Neutrophil (primary cell): ENCODE data around the gene SENP3.

Experiments
- H3K27ac ChIP-seq: fragments of 200-600 bp; sonication (generic); 2 replicates; pipeline ENCODE4 v1.5.1; 2016; ENCODE audit warnings: mild to moderate bottlenecking, moderate library complexity
- H3K27me3 ChIP-seq: fragments of 200-600 bp; sonication (generic); 2 replicates; pipeline ENCODE4 v1.6.0; 2016; ENCODE audit warnings: mild to moderate bottlenecking
- H3K36me3 ChIP-seq: fragments of 200-600 bp; sonication (generic); 2 replicates; pipeline ENCODE4 v1.5.1; 2017
- H3K4me1 ChIP-seq, 2 experiments: fragments of 200-600 bp in 1 of 2; sonication (generic) in 1 of 2; 1 replicate in 1 of 2; 2 replicates in 1 of 2; pipeline versions ENCODE4 v1.5.1 to v1.6.1; 2013 to 2016; ENCODE audit warnings: low read depth in 1 of 2, low read length in 1 of 2, mild to moderate bottlenecking in 1 of 2, moderate library complexity in 1 of 2; ENCODE audit not compliant: control insufficient read depth in 1 of 2, insufficient read depth in 1 of 2
- H3K4me3 ChIP-seq, 2 experiments: fragments of 200-600 bp in 1 of 2; sonication (generic) in 1 of 2; 1 replicate in 1 of 2; 2 replicates in 1 of 2; pipeline ENCODE4 v1.5.1; 2013 to 2016; ENCODE audit warnings: low read depth in 1 of 2, low read length in 1 of 2, mild to moderate bottlenecking in 1 of 2, moderate library complexity in 1 of 2
- H3K9me3 ChIP-seq: fragments of 200-600 bp; sonication (generic); 2 replicates; pipeline ENCODE4 v1.5.1; 2016
- TF ChIP-seq, protein P1 (sequence below): fragments of 200-600 bp; sonication (generic); IDR thresholded peaks from 2 replicates; pipeline ENCODE4 v1.5.1; 2016; ENCODE audit warnings: antibody characterized with exemption

Gene SENP3

DNA sequence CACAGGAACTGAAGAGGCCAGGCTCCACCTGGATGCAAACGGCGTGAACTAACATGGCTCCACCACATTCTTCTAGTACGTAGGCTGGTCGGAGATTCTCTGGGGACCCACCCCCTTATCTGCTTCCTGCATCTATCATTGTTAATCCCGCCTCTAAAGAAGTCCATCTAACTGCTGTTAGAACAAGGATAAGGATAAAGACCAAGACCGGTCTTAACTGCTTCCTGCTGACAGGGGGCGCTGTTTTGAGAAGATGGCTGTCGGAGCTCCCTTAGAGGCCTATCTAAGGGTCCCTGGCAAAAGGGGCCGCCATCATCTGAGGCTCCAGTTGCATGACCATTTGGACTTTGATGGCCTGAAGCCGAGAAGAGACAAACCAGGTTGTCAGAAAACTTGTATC lies 38.7 kb upstream of the SENP3 start:
- Histone ChIP-seq H3K36me3 (no peaks in the 10 kb centered on the region), H3K9me3 (peaks cover under 1% of the 10 kb centered on the region), H3K27me3 (no peaks in the 10 kb centered on the region), H3K27ac (no peak overlapping the region), H3K4me3 (no peak overlapping the region), H3K4me1 (no peaks in the 10 kb centered on the region)
- TF ChIP-seq, protein P1, sequence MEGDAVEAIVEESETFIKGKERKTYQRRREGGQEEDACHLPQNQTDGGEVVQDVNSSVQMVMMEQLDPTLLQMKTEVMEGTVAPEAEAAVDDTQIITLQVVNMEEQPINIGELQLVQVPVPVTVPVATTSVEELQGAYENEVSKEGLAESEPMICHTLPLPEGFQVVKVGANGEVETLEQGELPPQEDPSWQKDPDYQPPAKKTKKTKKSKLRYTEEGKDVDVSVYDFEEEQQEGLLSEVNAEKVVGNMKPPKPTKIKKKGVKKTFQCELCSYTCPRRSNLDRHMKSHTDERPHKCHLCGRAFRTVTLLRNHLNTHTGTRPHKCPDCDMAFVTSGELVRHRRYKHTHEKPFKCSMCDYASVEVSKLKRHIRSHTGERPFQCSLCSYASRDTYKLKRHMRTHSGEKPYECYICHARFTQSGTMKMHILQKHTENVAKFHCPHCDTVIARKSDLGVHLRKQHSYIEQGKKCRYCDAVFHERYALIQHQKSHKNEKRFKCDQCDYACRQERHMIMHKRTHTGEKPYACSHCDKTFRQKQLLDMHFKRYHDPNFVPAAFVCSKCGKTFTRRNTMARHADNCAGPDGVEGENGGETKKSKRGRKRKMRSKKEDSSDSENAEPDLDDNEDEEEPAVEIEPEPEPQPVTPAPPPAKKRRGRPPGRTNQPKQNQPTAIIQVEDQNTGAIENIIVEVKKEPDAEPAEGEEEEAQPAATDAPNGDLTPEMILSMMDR: peak; percentile 77

DNA sequence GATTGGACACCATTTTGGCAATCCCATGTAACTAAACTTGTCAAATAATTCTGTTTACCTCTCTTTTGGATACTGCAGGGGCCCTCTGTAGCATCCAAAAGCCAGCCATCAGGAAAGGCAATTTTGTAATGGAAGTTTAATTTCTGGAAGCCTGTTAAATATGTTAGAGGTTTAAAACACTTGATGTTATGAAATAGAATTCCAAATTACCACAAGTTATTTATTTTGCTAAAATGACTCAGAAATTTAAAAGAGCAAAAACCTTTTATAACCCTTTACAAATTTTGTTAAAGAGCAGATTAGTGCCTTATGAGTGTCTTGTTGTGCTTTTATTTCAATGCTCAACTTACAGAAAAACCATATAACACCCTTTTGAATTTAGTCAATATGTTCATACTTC lies 32.9 kb upstream of the SENP3 start:
- Histone ChIP-seq H3K4me3 (no peak overlapping the region), H3K27ac (no peak overlapping the region), H3K36me3 (no peaks in the 10 kb centered on the region), H3K4me1 (no peaks in the 10 kb centered on the region), H3K27me3 (no peaks in the 10 kb centered on the region), H3K9me3 (peaks cover 20% of the 10 kb centered on the region)
- TF ChIP-seq, protein P1: no peak

DNA sequence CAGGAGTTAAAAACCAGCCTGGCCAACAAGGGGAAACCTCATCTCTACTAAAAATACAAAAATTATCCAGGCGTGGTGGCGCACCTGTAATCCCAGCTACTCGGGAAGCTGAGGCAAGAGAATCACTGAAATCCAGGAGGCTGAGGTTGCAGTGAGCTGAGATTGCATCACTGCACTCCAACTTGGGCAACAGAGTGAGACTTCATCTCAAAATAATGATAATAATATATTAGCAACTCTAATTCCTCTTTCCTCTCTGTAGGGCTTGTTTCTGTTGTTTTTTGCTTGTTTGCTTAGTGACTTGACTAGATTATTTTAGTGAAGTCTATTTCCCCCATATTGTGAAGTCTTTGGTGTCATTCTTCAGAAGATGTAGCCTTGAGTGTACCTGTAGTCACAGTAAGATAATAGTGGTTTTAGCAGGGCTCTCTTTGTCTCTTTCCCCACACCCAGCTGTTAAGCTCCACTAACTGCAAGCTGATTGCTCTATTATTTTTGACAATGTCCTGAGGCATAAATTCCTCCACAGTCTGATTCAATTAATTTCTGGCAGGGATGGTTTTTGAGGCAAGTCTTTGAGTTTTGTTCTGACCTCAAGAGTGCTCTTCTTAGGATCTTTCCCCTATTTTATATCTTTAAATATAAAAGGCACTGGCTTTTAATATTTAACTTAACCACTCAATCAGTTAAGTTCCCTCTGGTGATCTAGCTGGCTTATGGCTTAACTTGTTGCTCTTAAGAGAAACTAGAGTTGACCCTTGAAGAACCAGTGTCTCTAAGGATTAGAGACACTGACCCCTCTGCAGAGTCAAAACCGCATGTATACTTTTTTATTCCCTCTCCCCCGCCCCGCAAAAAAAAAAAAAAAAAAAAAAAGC lies 31.5 kb upstream of the SENP3 start:
- TF ChIP-seq, protein P1: no peak
- H3K27me3 ChIP-seq: no peaks in the 10 kb centered on the region
- no peak overlapping the region for H3K27ac ChIP-seq
- H3K4me1 ChIP-seq: no peaks in the 10 kb centered on the region
- no peak overlapping the region for H3K4me3 ChIP-seq
- H3K36me3 ChIP-seq: no peaks in the 10 kb centered on the region
- H3K9me3 ChIP-seq: peaks cover 20% of the 10 kb centered on the region

DNA sequence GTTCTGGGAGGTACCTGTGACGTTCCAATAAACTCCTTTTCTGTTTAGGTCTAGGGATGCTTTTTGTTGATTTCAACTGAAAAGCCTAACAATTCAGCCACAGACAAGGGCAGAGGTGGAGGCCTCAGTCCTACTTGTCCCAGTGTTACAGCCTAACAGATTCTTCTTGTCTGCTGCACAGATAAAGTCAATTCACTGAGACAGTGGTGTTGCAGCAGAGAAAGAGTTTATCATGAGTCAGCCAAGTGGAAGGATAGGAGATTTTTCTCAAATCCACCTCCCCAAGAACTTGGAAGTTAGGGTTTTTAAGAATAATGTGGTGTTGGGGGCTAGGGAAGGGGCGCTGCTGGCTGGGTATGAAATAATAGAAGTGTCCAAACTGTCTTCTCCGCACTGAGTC lies 23.7 kb upstream of the SENP3 start:
- Histone ChIP-seq H3K4me1 (no peaks in the 10 kb centered on the region), H3K27me3 (no peaks in the 10 kb centered on the region), H3K27ac (no peak overlapping the region), H3K4me3 (no peak overlapping the region), H3K9me3 (no peaks in the 10 kb centered on the region), H3K36me3 (no peaks in the 10 kb centered on the region)
- TF ChIP-seq, protein P1: no peak

DNA sequence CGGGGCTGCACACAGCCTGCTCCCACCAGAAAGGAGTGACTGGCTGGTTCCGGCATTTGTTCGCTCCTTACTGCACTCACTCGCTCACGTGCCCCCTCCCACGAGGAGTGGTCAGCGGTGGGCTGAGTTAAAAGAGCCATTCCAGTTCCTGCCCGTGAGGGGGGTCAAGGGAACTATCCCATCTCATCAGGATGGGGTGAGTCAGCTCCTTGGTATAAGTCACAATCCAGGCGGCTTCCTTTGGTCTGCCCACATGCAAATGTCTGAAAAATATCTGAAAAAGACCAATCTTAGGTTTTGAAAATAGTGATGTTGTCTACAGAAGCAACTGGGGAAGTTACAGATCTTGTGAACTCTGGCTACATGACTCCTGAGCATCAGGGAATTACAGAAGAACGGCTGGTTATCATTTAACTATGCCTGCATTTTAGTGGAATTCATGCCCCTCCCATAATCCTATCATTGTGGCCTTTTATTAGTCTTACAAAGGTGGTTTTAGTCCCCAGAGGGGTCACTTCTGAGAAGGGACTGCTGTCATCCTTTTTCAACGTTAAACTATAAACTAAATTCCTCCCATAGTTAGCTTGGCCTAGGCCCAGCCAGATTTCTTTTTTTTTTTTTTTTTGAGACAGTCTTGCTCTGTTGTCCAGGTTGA lies 22.7 kb upstream of the SENP3 start:
- peaks cover 6% of the 10 kb centered on the region for H3K27me3 ChIP-seq
- TF ChIP-seq, protein P1: no peak

More for the DNA sequence above, 22.7 kb upstream of the SENP3 start:
- Histone ChIP-seq H3K36me3 (no peaks in the 10 kb centered on the region), H3K4me3 (no peak overlapping the region), H3K27ac (no peak overlapping the region), H3K4me1 (no peaks in the 10 kb centered on the region), H3K9me3 (no peaks in the 10 kb centered on the region)
